Loucy (cell line): ENCODE results near the gene SPSB1.

Experiments used
- H2AFZ ChIP-seq: fragments of 200-600 bp; sonication (generic); 2 replicates; pipeline ENCODE4 v1.6.0; 2016; ENCODE audit warnings: antibody characterized with exemption, mild to moderate bottlenecking, low read length, moderate library complexity
- H3F3A ChIP-seq: fragments of 200-600 bp; 2 replicates; pipeline ENCODE4 v1.6.0; 2016; ENCODE audit warnings: antibody characterized with exemption, low read depth, mild to moderate bottlenecking
- H3K27me3 ChIP-seq: fragments of 200-600 bp; sonication (generic); 2 replicates; pipeline ENCODE4 v1.6.1; 2014; ENCODE audit warnings: low read length, mild to moderate bottlenecking; ENCODE audit not compliant: insufficient read depth, poor library complexity, severe bottlenecking
- H3K36me3 ChIP-seq: fragments of 200-600 bp; sonication (generic); 2 replicates; pipeline ENCODE4 v1.6.1; 2016; ENCODE audit warnings: low read length; ENCODE audit not compliant: insufficient read depth
- H3K4me1 ChIP-seq: fragments of 200-600 bp; sonication (generic); 2 replicates; pipeline ENCODE4 v1.5.1; 2014; ENCODE audit warnings: low read length, mild to moderate bottlenecking; ENCODE audit not compliant: insufficient read depth, poor library complexity, severe bottlenecking
- H3K4me2 ChIP-seq: fragments of 200-600 bp; sonication (generic); 2 replicates; pipeline ENCODE4 v1.6.0; 2014; ENCODE audit warnings: antibody characterized with exemption, low read length, low read depth, mild to moderate bottlenecking; ENCODE audit not compliant: poor library complexity, severe bottlenecking
- H3K4me3 ChIP-seq: fragments of 200-600 bp; sonication (generic); 2 replicates; pipeline ENCODE4 v1.5.1; 2014; ENCODE audit warnings: low read length, mild to moderate bottlenecking, mixed read lengths; ENCODE audit not compliant: poor library complexity, severe bottlenecking
- H3K79me2 ChIP-seq: fragments of 200-600 bp; sonication (generic); 2 replicates; pipeline ENCODE4 v1.6.1; 2014; ENCODE audit warnings: low read length; ENCODE audit not compliant: insufficient read depth
- H3K9ac ChIP-seq: fragments of 200-600 bp; sonication (generic); 2 replicates; pipeline ENCODE4 v1.6.0; 2014; ENCODE audit warnings: mild to moderate bottlenecking, low read depth, low read length, moderate library complexity; ENCODE audit not compliant: poor library complexity, severe bottlenecking
- H3K9me2 ChIP-seq: fragments of 200-600 bp; sonication (generic); replicated peaks from 2 replicates; pipeline ENCODE4 v1.6.1; 2016; ENCODE audit warnings: low read depth, low read length, mixed read lengths
- H3K9me3 ChIP-seq: fragments of 200-600 bp; sonication (generic); 2 replicates; pipeline ENCODE4 v1.6.1; 2014; ENCODE audit warnings: mild to moderate bottlenecking, antibody characterized with exemption, low read length, low read depth; ENCODE audit not compliant: insufficient read depth
- H4K20me1 ChIP-seq: fragments of 200-600 bp; sonication (generic); 2 replicates; pipeline ENCODE4 v1.6.0; 2014; ENCODE audit warnings: antibody characterized with exemption, low read length, mild to moderate bottlenecking; ENCODE audit not compliant: insufficient read depth, poor library complexity, severe bottlenecking
- EZH2phosphoT487 ChIP-seq: fragments of 200-600 bp; IDR thresholded peaks from 2 replicates; pipeline ENCODE4 v1.6.1; 2018; ENCODE audit warnings: antibody characterized with exemption, mild to moderate bottlenecking, moderate library complexity, borderline replicate concordance
- TF ChIP-seq, protein P1 (sequence below): fragments of 200-600 bp; sonication (generic); conservative IDR thresholded peaks from 2 replicates; pipeline ENCODE4 v1.5.1; 2014; ENCODE audit warnings: mild to moderate bottlenecking, antibody characterized with exemption, low read length

Gene SPSB1

DNA sequence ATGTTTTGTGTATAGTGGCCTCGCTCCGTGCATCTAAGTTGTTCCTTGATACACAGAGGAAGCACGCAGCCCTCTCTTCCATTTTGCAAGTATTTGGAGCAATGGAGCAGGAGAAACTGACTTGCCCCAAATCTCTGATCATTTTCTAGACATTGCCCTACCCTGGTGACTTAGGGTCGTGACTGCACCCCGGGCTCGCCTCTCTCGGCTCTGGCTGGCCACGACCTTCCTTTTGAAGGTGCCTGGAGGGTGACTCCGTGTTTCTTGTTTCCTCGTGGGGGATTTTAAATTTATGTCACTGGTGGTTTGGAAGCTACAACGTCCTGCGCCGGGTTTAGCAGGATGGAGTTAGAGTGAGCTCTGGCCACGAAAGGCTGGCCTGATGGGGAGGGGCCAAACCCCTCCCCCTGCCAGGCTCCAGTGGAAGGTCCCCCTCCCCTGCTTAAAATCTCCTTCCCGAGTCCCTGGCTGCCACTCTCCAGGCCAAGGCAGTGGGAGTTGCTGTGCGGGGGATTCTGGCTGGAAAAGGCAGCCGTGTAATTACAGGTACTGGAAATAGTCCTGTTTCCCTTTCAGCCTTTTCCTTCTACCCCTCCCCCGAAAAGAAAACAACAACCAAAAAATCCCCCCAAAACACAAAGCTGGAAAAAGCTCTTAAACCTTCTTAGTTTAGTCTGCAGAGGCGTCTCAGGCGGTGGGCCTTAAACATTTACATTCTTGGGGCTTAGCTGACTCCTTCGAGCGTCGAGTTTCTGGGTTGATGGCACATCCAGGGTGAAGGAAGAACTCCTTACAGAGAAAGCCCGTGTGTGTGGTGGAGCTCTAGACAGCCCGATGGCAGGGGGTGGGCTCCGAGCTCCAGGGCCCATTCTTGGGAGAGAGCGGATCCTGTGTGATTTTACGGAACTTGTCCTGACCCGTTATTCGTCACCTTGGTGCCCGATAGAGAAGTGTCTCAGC is 28.1 kb downstream of the SPSB1 start:
- Histone ChIP-seq H3K9ac (no peak overlapping the region), H2AFZ (no peak overlapping the region), H3F3A (no peaks in the 10 kb centered on the region), H3K27me3 (no peaks in the 10 kb centered on the region), H3K4me2 (no peak overlapping the region), H4K20me1 (peaks cover 75% of the 10 kb centered on the region), H3K4me3 (no peak overlapping the region), H3K79me2 (peaks cover 100% of the 10 kb centered on the region), H3K9me3 (no peaks in the 10 kb centered on the region), H3K4me1 (peaks cover 9% of the 10 kb centered on the region), H3K9me2 (no peaks in the 10 kb centered on the region), H3K36me3 (peaks cover 32% of the 10 kb centered on the region; the same call in 1 of the 2 replicates)
- TF ChIP-seq EZH2phosphoT487 = no peak
- TF ChIP-seq, protein P1, sequence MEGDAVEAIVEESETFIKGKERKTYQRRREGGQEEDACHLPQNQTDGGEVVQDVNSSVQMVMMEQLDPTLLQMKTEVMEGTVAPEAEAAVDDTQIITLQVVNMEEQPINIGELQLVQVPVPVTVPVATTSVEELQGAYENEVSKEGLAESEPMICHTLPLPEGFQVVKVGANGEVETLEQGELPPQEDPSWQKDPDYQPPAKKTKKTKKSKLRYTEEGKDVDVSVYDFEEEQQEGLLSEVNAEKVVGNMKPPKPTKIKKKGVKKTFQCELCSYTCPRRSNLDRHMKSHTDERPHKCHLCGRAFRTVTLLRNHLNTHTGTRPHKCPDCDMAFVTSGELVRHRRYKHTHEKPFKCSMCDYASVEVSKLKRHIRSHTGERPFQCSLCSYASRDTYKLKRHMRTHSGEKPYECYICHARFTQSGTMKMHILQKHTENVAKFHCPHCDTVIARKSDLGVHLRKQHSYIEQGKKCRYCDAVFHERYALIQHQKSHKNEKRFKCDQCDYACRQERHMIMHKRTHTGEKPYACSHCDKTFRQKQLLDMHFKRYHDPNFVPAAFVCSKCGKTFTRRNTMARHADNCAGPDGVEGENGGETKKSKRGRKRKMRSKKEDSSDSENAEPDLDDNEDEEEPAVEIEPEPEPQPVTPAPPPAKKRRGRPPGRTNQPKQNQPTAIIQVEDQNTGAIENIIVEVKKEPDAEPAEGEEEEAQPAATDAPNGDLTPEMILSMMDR = no peak

GRCh38 chr1:9321480-9321849 is 28.8 kb downstream of the SPSB1 start:
- Histone ChIP-seq H3F3A (no peaks in the 10 kb centered on the region), H3K9ac (no peak overlapping the region), H4K20me1 (peaks cover 75% of the 10 kb centered on the region), H3K4me1 (peaks cover 9% of the 10 kb centered on the region), H3K9me2 (no peaks in the 10 kb centered on the region), H3K27me3 (no peaks in the 10 kb centered on the region), H3K4me2 (no peak overlapping the region), H2AFZ (no peak overlapping the region), H3K9me3 (no peaks in the 10 kb centered on the region), H3K36me3 (peaks cover 26% of the 10 kb centered on the region; the same call in 1 of the 2 replicates), H3K79me2 (peaks cover 100% of the 10 kb centered on the region), H3K4me3 (no peak overlapping the region)
- TF ChIP-seq EZH2phosphoT487 = no peak
- TF ChIP-seq, protein P1 = no peak

GRCh38 chr1:9321986-9322660 is 29.4 kb downstream of the SPSB1 start:
- Histone ChIP-seq H3F3A (no peaks in the 10 kb centered on the region), H3K27me3 (no peaks in the 10 kb centered on the region), H3K9ac (no peak overlapping the region), H3K9me3 (no peaks in the 10 kb centered on the region), H2AFZ (no peak overlapping the region), H4K20me1 (peaks cover 75% of the 10 kb centered on the region), H3K4me1 (peaks cover 9% of the 10 kb centered on the region), H3K36me3 (peaks cover 19% of the 10 kb centered on the region; the same call in 1 of the 2 replicates), H3K79me2 (peaks cover 100% of the 10 kb centered on the region), H3K4me2 (no peak overlapping the region), H3K9me2 (no peaks in the 10 kb centered on the region), H3K4me3 (no peak overlapping the region)
- TF ChIP-seq, protein P1 = no peak
